ENCODE measurements around the gene SLCO3A1.

GRCh38 chr15:92146511-92147150 is 293.1 kb downstream of the SLCO3A1 start:
- TF ChIP-seq CTCF (conservative IDR thresholded peaks at IDR 0.05; ENCODE audit: low read length), result no peak
- no peak for TF ChIP-seq EZH2phosphoT487 (IDR thresholded peaks at IDR 0.05; ENCODE audit: borderline replicate concordance, low read depth, low read length)
